PC-3 (cell line): ENCODE results near the gene GPC6.

Experiments
- CTCF ChIP-seq: fragments of 300-600 bp; sonication (generic); conservative IDR thresholded peaks from 2 replicates; pipeline ENCODE4 v1.5.1; 2017; ENCODE audit warnings: antibody characterized with exemption, low read depth, mild to moderate bottlenecking, low read length
- EZH2 ChIP-seq: fragments of 300-600 bp; sonication (generic); IDR thresholded peaks from one replicate; pipeline ENCODE4 v1.6.1; 2017; ENCODE audit warnings: antibody characterized with exemption, mild to moderate bottlenecking, low read length; ENCODE audit not compliant: unreplicated experiment
- EZH2phosphoT487 ChIP-seq: fragments of 300-600 bp; sonication (generic); IDR thresholded peaks from 2 replicates; pipeline ENCODE4 v1.6.1; 2018; ENCODE audit warnings: mild to moderate bottlenecking, antibody characterized with exemption, low read length, borderline replicate concordance

GRCh38 chr13:93903909-93904308 is 677.3 kb downstream of the GPC6 start:
- no peak for TF ChIP-seq CTCF
- no peak for TF ChIP-seq EZH2
- TF ChIP-seq EZH2phosphoT487 = no peak
